Lower leg skin (tissue), 4 donors: ENCODE results near the gene RAP1GAP2. TPM values are rescaled to one million over a fixed set of nuclear protein-coding genes. Genes with fewer than 3 reads are reported as not detected.
"Not testable (repeated sequence)": the region's sequence is repeated elsewhere in the genome, so short reads cannot be mapped to it uniquely, and the experiment has no call there.

Experiments
- DNase-seq, 2 donors: peaks; one replicate each; pipeline ENCODE4 v3.0.0-alpha.2; 2019; ENCODE audit warnings: low spot score in 2 of 2
- H3K4me3 ChIP-seq: fragments of 200-600 bp; sonication (generic); 2 replicates; pipeline ENCODE4 v1.5.1; 2017; ENCODE audit warnings: mild to moderate bottlenecking, low read depth; ENCODE audit not compliant: poor library complexity, severe bottlenecking
- POLR2A ChIP-seq, 2 donors: fragments of 450-650 bp; IDR thresholded peaks; one replicate each; pipeline ENCODE4 v1.6.1; 2016 to 2017; ENCODE audit warnings: antibody characterized with exemption in 2 of 2, mild to moderate bottlenecking in 1 of 2, moderate library complexity in 1 of 2
- WGBS, 2 donors: methylation state at CpG; one replicate each; pipeline ENCODE4 v1.1.5; 2018; 5-methylcytosine and 5-hydroxymethylcytosine counted together
- intact Hi-C: fragments of 100-400 bp; cut with DNase I; formaldehyde crosslinking; loops from one replicate; pipeline ENCODE4 v1.15.0; 2023; ENCODE audit warnings: low total_unique reads
- total RNA-seq, 4 donors: library from RNA; depleted of rRNA; stranded (reverse); fragments of >200 nt; gene quantifications; one replicate each; pipeline ENCODE4 v1.1.0, GENCODE V29; 2016
- TF ChIP-seq, protein P1 (sequence below), 3 donors: fragments of 450-650 bp; IDR thresholded peaks; one replicate each; pipeline ENCODE4 v1.5.1; 2016; ENCODE audit warnings: antibody characterized with exemption in 3 of 3, mild to moderate bottlenecking in 3 of 3, moderate library complexity in 2 of 3

Gene RAP1GAP2
- total RNA-seq, 4 donors from 2014 or later = 9.2 to 15.3 (median 12.8) TPM

DNA sequence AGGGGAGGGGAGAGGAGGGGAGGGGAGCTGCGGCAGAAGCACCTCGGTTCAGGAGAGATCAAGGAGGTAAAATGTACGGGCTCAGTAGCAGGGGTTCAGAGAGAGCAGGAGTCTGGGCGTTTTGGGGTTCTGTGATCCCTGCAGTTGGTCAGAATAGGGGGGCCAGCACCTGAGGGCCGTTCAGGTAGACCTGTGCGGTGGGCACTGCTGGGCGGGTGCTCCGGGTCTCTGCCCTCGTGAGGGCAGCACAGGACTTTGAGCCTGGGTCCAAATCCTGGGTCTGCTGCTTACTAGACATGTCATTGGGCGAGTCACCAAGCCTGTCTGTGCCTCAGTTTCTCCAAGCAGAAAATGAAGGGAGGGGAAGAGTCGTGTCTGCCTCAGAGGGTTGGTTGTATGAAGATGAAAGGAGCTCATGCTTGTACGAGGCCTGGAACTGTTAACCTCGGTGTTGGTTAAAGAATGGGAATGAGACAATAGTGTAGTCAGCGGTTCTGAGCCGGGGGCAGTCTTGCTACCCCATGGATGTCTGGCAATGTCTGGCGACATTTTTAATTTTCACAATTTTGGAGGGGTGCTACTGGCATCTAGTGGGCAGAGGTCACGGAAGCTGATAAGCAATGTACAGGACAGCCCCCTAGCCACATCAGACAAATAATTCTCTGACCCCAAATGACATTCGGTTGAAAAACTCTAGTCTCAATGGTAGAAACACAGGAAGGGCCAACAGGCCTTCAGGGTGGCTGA lies 231.7 kb downstream of the RAP1GAP2 start:
- H3K4me3 ChIP-seq = no peak overlapping the region
- TF ChIP-seq POLR2A (IDR thresholded peaks at IDR 0.05) = no peak
- TF ChIP-seq, protein P1, sequence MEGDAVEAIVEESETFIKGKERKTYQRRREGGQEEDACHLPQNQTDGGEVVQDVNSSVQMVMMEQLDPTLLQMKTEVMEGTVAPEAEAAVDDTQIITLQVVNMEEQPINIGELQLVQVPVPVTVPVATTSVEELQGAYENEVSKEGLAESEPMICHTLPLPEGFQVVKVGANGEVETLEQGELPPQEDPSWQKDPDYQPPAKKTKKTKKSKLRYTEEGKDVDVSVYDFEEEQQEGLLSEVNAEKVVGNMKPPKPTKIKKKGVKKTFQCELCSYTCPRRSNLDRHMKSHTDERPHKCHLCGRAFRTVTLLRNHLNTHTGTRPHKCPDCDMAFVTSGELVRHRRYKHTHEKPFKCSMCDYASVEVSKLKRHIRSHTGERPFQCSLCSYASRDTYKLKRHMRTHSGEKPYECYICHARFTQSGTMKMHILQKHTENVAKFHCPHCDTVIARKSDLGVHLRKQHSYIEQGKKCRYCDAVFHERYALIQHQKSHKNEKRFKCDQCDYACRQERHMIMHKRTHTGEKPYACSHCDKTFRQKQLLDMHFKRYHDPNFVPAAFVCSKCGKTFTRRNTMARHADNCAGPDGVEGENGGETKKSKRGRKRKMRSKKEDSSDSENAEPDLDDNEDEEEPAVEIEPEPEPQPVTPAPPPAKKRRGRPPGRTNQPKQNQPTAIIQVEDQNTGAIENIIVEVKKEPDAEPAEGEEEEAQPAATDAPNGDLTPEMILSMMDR (IDR thresholded peaks at IDR 0.05) = no peak
- 81 to 87% methylated on average over 18 of the region's 18 CpGs for WGBS, 2 donors
- intact Hi-C loops = no loop called here
- DNase-seq = peak in 1 of 2 donors; percentile 61

DNA sequence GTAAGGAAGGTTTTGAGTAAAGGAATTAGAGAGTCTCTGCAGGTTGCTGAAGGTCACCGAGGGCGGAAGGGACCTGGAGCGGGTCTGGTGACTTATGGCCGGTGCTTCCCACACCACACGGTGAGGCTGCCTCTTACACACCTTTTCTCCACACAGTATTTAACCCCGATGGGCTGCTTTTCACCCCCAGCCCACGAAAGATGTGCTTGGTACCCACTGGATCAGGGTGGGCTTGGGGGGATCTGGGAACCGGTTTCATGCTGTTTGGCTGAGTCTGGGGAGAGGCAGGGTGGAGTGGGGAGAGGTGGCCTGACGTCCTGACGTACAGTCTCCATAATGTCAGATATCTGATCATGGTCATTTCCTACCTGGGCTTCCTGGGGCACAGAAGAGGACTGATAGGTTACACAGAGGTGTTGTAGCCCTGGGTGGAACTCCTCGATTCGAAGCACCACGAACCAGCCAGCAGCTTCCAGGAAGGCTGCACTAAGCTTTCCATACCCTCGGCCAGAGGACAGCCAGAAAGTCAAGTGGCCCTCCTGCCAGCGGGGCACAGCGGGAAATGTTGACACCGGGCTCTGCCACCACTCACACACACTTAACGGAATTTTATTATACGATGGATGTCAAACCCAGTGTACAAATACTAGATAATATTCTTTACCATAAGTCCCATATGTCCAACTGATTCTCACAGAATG lies 233.1 kb downstream of the RAP1GAP2 start:
- TF ChIP-seq, protein P1 (IDR thresholded peaks at IDR 0.05) = no peak
- no peak for TF ChIP-seq POLR2A (IDR thresholded peaks at IDR 0.05)
- H3K4me3 ChIP-seq = no peak overlapping the region
- 85 to 86% methylated on average over 19 of the region's 19 CpGs for WGBS, 2 donors
- DNase-seq = peak in 1 of 2 donors; percentile 72
- intact Hi-C loops = no loop called here

DNA sequence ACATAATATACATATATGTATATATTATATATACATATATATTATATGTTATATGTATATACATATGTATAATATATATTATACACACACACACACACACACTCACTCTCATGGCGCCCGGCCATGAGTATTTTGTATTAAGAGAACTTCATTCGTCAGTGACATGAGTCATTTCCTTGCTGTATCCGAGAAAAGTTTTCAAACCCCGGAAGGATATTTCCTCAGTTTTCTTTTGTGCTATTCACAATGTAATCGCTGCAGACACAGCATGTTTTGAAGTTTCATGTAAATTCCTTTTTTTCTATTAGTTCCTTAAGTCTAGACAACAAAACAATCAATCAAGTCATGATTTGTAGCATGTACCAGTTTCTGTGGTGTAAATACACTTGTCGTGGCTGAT lies 233.9 kb downstream of the RAP1GAP2 start:
- 49 to 53% methylated on average over 7 of the region's 7 CpGs for WGBS, 2 donors
- TF ChIP-seq POLR2A (IDR thresholded peaks at IDR 0.05) = no peak
- TF ChIP-seq, protein P1 (IDR thresholded peaks at IDR 0.05) = no peak
- intact Hi-C loops = no loop called here
- DNase-seq = no peak
- no peak overlapping the region for H3K4me3 ChIP-seq

DNA sequence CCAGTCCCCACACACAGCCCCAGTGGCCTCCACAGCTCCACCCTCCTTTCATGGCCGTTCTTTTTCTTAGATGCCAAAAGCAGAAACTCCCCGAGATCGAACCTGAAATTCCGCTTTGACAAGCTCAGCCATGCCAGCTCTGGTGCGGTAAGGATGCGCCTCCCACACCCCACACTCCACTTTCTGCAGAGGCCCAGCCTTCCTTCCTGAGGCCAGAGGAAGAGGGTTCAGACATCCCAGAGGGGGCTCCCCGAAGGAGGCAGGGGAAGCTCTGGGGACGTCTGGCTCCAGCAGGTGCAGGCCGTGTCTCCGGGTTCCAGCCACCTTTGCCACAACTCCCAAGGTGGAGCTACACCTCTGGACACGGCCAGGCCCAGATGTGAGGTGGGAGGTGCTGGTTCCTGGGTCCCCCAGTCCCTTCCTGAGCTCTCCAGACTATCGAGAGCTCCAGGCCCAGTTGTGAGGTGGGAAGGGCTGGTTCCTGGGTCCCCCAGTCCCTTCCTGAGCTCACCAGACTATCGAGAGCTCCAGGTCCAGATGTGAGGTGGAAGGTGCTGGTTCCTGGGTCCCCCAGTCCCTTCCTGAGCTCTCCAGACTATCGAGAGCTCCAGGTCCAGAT lies 234.7 kb downstream of the RAP1GAP2 start:
- 67 to 74% methylated on average over 14 of the region's 14 CpGs for WGBS, 2 donors
- intact Hi-C loops, H3K4me3 ChIP-seq: not testable (repeated sequence)
- DNase-seq = peak in 1 of 2 donors; percentile 82

DNA sequence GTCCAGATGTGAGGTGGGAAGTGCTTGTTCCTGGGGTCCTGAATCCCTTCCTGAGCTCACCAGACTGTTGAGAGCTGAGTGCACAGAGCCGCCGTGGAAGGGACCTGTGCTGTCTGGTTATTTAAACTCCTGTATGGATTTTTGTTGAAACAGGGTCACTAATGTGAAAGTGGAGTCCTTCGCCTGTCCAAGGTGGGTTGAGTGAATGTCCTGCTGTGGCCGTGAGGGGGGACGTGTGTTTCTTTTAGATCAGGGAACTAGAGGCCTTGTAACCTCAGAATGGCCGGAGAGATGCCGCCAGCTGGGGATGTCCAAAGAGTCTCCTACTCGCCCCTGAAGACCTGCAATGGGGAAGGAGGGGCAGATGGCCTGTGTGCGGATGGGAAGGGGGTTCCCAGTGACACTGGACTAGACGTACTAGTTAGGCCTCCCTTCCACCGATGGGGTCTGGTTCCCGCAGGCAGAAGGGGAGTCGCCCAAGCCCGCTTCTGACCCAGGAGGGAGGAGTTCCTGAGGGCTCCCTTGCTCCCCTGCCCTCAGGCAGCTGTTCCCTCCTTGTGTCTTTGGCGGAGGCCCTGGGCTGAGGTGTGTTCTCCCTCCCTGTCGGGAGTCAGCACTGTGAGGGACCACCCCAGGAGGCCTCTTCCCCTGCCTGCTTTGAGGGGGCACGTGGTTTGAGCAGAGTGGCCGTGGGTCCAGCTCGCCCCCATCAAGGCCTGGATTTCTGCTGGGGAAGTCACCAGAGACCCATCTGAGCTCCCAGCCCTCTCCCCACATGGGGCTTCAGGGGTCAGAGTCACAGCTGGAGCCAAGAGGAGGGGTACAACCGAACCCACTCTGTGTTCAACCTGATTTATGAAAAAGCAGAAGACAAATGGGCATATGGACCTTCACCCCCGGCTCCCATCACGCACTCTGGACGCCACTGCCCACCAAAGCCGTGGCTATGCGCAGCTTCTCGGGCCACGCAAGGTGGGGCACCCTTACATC lies 236.3 kb downstream of the RAP1GAP2 start:
- WGBS, 2 donors = 83 to 86% methylated on average over 27 of the region's 27 CpGs
- peak in 1 of 2 donors; percentile 76 for DNase-seq
- TF ChIP-seq, protein P1 (IDR thresholded peaks at IDR 0.05) = no peak
- no peak for TF ChIP-seq POLR2A (IDR thresholded peaks at IDR 0.05)
- intact Hi-C loops = no loop called here
- no peak overlapping the region for H3K4me3 ChIP-seq
